Measurements from ENCODE around the gene PSPH. TPM values are rescaled to one million over a fixed set of nuclear protein-coding genes. Genes with fewer than 3 reads are reported as not detected.
A peak's percentile ranks its signal among the peaks of the same experiment; 100 is the strongest.

The PSPH gene
- total RNA-seq, 1 donor from 2014 or later = 27.5 TPM

GRCh38 chr7:55996856-55997500 lies 54.3 kb downstream of the PSPH start:
- no peak for ATAC-seq

DNA sequence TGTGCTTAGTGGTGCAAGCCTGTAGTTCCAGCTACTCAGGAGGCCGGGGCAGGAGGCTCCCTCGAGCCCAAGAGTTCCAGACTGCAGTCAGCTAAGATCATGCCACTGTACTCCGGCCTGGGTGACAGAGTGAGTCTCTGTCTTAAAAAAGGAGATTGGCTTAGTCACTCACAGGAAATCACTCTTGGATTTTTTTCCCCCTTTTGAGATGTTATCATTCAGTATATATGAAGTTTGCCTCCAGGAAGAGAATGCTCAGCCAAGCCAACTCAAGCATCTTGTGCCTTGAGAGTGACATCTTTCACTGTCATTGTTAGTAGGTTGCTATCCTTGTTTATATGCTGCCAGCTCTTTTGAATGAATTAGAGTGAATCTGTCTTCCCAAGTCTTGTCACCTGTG lies 58.9 kb downstream of the PSPH start:
- no peak for ATAC-seq

DNA sequence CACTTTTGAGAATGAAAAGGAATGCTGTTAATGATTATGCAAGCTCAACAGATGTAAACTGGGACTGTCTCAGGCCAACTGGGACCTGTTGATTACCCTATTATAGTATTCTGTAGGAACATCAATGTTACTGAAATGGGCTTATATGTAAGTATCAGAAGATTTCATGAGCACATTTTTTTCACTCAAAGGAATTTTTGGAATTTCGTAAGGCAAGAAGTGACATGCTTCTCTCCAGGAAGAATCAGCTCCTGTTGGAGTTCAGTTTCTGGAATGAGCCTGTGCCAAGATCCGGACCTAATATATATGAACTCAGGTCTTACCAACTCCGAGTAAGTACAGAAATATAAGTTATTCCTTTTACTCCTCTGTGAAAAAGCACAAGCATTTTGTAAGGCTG lies 67.7 kb downstream of the PSPH start:
- ATAC-seq = no peak

DNA sequence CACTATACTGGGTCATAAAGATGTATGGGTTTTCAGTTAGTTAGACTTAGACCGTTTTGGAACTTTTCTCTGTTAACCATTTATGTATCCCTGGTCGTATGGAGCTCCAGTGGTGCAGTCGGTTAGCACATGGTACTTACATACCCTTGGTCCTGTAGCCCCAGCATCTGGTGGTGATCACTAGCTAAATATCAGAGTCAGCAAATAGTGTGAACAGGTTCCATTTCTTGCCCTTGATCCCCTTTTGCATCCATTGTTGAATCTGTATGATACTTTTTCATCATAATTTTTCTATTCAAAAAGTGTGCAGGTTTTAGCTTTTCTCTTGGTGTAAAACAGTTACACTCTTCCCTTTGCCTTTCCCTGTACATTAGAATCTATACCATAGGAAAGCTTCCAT lies 71.0 kb downstream of the PSPH start:
- no peak for ATAC-seq

DNA sequence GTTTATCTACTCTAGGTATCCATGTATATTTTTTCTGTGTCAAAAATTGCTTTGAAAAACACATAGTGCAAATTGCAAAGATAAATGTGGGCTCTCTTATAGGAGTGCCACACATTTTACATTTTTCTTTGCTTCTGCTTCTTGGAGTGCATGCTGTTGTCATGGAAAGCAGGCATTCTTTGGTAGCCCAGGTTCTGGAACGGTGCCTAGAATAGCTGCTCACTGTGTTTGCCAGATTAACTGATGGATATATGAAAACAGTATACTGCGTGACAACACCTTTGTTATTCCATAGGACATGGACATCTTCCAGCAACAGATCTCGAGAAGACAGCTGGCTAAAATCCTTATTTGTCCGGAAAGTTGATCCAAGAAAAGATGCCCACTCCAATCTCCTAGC lies 73.4 kb downstream of the PSPH start:
- no peak for ATAC-seq

GRCh38 chr7:55975988-55976633 lies 75.1 kb downstream of the PSPH start:
- ATAC-seq = no peak

- ATAC-seq = no peak
Measured at GRCh38 chr7:55973747-55974250, 77.4 kb downstream of the PSPH start.

- no peak for ATAC-seq
Measured at GRCh38 chr7:55970978-55971377, 80.3 kb downstream of the PSPH start.

- ATAC-seq = no peak
Measured at GRCh38 chr7:55970561-55970960, 80.7 kb downstream of the PSPH start.

DNA sequence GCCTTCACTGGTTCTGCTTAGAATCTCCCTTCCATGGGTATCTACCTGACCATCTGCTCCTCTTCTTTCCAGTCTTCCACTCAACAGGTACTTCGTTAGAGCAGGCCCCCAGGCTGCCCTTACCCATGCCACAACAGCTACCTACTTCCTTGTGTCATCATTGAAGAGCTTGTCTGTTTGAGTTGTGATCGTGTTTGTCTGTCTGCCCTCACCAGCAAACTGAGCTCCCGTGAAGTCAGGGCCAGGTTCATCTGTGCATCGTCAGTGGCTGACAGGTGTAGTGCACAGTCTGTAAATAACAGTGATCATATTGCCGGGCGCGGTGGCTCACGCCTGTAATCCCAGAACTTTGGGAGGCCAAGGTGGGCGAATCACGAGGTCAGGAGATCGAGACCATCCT lies 81.9 kb downstream of the PSPH start:
- no peak for ATAC-seq

DNA sequence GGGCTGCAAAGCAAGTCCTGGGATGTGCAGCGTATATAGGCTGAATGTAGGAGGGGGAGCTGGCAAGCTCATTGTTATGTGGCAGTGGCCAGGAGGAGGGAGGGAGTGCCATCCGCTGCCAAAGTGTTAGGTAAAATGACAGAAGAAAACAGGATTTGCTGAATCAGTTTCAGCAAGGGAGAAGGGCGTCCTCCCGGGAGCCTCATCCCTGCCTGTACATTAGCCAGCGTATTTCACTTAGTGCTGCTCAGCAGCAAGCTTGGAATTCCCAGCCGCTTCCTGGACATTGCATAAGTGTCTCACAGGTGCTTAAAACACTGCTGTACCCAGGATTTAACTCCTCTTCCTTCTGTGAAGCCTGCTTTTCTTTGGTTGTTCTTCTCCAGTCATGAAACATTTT lies 84.4 kb downstream of the PSPH start:
- ATAC-seq = no peak

GRCh38 chr7:55965805-55966421 lies 85.3 kb downstream of the PSPH start:
- ATAC-seq = peak; percentile 88

DNA sequence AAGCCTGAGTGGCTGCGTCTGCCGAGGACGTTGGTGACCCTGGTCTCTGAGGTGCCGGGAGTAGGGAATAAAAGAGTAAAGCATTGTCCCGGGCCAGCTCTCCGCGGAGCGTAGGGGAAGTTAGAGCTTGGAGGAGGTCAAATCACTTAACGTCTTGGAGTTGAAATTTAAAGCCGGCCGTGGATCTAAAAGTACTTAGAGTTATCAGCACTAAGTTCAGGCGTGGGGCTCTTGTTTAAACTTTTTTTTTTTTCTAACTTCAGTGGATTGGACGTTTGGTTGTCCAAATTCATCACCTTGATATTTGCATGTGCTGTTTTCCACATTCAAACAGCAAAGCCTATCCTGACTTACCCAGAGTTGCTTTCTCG lies 86.2 kb downstream of the PSPH start:
- no peak for ATAC-seq

- peak; percentile 70 for ATAC-seq
Measured at GRCh38 chr7:55964261-55965099, 86.8 kb downstream of the PSPH start, which contains the start of gene NIPSNAP2. Gene NIPSNAP2 (plus strand): TSS chr7:55964585. CDS start chr7:55964610, 25 bp downstream.

GRCh38 chr7:55963584-55964168 lies 87.6 kb downstream of the PSPH start:
- no peak for ATAC-seq

- peak; percentile 19 for ATAC-seq
Measured at GRCh38 chr7:55962014-55962413, 89.2 kb downstream of the PSPH start.

Other genes with a start within 250 kb of the PSPH start
- not detected for gene SEPTIN14, start 188.7 kb downstream of the PSPH start, total RNA-seq
- gene ZNF713, start 164.0 kb downstream of the PSPH start, total RNA-seq = 1.2 TPM
- 14.7 TPM for gene MRPS17, start 99.6 kb downstream of the PSPH start, total RNA-seq
- 30.9 TPM for gene NIPSNAP2, start 86.9 kb downstream of the PSPH start, total RNA-seq
- 81.3 TPM for gene CCT6A, start 321 bp upstream of the PSPH start, total RNA-seq
- 91.7 TPM for gene SUMF2, start 12.8 kb upstream of the PSPH start, total RNA-seq
- 0.88 TPM for gene PHKG1, start 41.5 kb upstream of the PSPH start, total RNA-seq
- gene CHCHD2, start 55.0 kb upstream of the PSPH start, total RNA-seq = 387 TPM
- 0.32 TPM for gene NUPR2, start 65.0 kb upstream of the PSPH start, total RNA-seq

Measured in esophagus mucosa (tissue), 1 donor.